Activated CD4-positive, CD25-positive, alpha-beta regulatory T cell treated with anti-CD3 and anti-CD28 coated beads, Interleukin-2, amount 50 U/mL, for 72 hours (primary cell): ENCODE results near the gene AKT1S1.

Experiments used
- DNase-seq: peaks from one replicate; pipeline ENCODE4 v3.0.0; 2021

Gene AKT1S1

DNA sequence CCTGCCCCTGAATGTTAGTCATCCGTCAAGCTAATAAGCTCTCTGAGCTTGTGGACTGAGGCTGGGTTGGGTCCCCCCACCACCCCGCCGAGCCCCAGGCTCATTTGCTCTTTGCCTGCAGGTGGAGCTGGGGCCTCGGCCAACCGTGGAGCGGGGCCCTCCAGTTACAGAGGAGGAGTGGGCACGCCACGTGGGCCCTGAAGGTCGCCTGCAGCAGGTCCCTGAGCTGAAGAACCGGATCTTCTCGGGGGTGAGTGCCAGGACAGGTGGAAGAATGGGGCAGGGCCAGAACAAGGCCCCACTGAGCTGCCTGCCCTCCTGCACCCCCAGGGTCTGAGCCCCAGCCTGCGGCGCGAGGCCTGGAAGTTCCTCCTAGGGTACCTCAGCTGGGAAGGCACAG, 5.5 kb upstream of the AKT1S1 start:
- DNase-seq, result no peak

DNA sequence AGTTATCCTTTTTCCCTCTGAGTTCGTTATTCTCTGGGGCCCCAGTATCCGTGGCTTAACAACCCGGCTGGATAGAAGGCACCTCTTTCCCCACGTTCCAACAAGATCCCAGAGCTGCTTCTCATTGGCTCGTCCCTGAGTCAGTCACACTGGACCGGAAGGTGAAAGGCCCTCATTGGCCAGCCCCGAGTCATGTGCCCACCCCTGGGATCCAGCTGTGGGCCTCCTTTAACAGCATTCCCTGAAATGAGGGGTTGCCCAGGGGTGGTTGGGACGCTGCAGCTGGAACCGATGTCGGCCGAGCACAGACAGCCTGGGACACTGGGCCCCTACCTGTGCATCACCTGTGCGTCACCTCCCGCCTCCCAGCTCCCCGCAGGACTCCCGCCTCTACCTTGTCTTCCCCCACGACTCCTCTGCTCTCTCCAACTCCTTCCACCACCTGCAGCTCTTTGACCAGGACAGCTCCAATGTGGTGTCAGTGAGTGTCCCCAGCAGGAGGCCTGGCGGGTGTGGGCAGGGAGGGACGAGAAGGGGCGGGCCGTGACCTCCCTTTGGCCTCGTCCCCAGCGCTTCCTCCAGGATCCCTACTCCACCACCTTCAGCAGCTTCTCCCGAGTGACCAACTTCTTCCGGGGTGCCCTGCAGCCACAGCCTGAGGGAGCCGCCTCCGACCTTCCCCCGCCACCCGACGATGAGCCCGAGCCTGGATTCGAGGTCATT, 4.7 kb upstream of the AKT1S1 start:
- DNase-seq, result no peak

DNA sequence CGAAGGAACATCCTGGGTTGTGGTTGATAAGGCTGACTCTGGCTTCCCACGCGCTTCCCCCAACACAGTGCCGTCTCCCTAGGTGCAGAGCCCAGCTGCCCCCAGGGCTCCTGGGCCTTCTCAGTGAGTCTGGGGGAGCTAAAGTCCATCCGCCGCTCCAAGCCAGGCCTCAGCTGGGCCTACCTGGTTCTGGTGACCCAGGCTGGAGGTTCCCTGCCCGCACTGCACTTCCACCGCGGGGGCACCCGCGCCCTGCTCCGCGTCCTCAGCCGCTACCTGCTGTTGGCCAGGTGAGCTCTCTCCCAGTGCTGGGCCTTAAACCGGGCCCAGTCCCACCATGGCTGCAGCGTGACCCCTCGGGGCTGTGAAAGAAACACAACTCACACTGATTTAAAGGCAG, 4.0 kb upstream of the AKT1S1 start:
- DNase-seq, result no peak

GRCh38 chr19:49880162-49880869, 3.2 kb upstream of the AKT1S1 start:
- DNase-seq, result no peak

- no peak for DNase-seq
Observed at GRCh38 chr19:49879243-49879963, 2.2 kb upstream of the AKT1S1 start.

GRCh38 chr19:49878744-49879070, 1.6 kb upstream of the AKT1S1 start:
- no peak for DNase-seq

GRCh38 chr19:49877879-49878743, 956 bp upstream of the AKT1S1 start:
- peak; percentile 98 for DNase-seq

- DNase-seq, result peak; percentile 98
Observed at GRCh38 chr19:49876422-49877019, 634 bp downstream of the AKT1S1 start.

DNA sequence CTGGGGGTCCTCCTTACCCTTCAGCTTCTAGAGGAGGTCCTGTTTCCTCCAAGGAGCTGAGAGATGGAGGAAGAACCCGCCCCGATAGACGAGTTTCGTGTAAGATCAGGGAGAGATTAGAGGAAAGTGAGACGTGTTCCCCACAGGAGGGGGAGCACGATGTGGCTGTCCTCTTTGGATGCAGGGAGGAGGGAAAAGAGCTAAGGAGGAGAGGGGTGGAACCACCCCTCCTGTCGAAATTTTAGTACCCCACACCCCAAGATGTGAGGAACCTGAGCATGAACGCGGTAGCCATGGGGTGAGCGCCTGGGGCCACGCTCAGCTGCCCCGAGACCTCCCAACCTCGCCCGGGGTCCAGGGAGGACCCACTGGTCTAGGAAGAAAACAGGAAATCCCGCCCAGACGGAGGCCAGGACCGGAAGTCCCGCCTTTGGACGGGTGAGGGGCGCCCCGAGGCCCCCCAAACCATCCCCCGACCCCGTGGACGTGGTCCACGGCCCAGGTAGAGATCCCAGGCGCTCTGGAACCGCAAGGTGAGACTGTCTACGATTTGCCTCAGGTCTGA, 1.2 kb downstream of the AKT1S1 start:
- peak; percentile 55 for DNase-seq

DNA sequence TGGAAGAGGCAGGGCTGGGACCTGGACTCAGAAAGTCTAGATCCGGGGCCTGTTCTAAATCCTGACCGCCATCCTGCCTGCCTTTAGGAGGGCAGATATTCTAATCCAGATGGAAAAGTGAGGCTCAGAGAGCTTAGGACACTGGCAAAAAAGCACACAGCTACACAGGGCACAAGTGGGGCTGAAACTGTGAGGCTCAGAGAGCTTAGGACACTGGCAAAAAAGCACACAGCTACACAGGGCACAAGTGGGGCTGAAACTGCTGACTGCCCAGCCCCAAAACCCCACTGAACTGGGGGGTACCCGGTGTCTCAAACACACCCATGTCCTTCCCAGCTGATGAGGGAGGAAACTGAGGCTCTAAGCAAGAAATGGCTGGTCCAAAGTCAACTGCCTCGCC, 2.0 kb downstream of the AKT1S1 start:
- no peak for DNase-seq

GRCh38 chr19:49874503-49875157, 2.5 kb downstream of the AKT1S1 start:
- DNase-seq, result no peak

GRCh38 chr19:49873834-49874233, 3.3 kb downstream of the AKT1S1 start:
- no peak for DNase-seq

- no peak for DNase-seq
Observed at GRCh38 chr19:49873129-49873521, 4.0 kb downstream of the AKT1S1 start.

DNA sequence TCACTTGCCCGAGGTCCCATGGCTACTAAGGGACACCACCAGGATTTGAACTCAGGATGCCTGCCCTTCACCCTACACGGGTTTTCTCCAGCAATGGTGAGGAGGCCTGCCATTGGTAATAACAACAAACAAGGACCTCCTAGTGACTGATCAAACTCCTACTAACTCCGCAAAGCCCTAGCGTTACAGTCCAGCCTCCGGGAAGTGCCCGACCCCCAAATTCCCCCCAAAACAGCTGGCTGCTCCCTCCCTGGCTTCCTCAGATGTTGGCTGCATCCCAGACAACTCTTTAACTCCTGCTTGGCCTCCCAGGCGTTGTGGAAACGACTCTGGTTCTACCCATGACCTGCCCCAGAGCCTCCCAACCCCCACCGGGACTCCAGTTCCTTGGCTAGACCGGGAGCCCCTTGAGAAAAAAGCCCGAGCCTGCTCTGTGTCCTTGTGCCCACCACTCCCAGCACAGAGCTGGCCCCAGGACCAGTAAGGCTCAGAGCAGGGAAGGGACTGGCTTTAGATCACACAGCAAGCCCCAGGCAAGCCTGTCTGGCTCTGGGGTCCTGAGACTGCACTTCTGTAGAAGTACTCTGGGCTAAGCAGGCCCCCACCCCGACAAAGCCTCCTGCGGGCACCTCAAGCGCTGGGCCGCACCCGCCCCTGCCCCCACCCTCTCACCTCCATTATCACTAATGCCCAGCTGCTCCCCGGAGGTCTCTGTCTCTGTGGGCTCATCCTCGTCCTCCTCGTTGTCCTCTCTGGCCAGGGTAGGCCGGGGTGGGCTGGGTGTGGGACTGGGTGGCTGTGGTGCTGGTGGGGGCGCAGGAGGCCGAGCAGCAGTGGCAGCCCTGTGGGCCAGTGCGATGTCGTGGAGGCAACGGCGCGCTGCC, 4.7 kb downstream of the AKT1S1 start:
- DNase-seq, result no peak

- DNase-seq, result no peak
Observed at GRCh38 chr19:49871349-49871985, 5.7 kb downstream of the AKT1S1 start.

- DNase-seq, result no peak
Observed at GRCh38 chr19:49870309-49870901, 6.8 kb downstream of the AKT1S1 start.

DNA sequence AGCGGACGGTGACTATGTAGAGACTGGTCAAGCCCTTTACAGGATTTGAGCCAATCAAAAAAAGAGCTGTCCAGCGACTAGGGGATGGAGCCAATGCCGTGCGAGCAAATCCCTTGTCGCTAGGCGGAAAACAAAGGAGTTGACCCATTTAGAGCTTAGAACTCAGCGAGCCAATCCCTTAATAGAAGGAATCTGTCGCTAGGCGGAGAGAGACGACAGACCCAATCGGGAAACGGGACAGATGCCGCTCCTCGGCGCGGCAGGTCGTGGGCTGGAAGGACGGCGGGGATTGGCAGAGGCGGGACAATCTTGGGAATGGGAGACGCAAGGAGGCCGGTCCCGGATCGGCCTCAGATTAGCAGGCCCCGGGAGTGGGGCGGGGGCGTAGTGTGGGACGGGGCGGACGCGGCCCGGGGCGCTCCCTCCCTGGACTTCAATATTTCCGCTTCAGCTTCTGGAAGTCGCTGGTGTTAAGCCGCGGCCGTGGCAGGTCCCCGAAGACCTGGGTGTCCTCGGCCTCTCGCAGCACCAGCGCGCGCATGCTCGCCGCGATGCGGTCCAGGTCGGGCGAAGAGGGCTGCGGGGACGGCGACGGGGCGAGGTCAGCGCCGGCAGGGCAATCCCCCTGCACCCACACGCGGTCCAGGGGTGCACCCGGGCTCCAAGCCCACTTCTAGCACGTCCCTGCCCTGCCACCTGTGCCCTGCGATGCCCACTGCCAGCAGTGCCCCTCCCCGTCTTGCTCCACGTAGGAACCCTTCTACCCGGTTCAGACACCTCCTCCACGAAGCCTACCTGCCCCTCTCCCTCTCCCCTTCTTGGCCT, 7.5 kb downstream of the AKT1S1 start:
- DNase-seq, result peak; percentile 86

GRCh38 chr19:49869009-49869483, 8.1 kb downstream of the AKT1S1 start:
- DNase-seq, result no peak
